Raji (cell line): ENCODE results near the gene PGS1.

Experiments
- POLR2A ChIP-seq: IDR thresholded peaks from 2 replicates; pipeline ENCODE4 v1.6.1; 2011; ENCODE audit warnings: low read depth, low read length, control low read depth; ENCODE audit not compliant: insufficient read depth

PGS1 gene

DNA sequence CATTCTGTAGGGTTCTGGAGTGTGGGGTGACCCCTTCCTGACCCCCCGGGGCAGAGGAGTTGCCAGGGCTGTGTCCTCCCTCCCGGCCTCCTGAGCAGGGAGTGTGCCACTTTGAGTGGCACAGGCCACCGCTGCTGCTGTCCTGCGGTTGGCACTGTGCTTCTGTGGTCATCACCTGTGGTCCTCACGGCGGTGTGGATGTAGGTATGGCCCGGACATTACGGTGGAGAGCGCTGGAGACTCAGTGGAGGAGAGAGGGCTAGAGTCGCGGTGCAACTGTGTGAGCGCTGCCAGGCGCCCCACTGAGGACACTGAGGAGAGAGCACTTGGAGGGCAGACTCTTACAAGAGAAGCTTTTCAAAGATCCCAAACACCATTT is 39.1 kb downstream of the PGS1 start:
- no peak for TF ChIP-seq POLR2A

DNA sequence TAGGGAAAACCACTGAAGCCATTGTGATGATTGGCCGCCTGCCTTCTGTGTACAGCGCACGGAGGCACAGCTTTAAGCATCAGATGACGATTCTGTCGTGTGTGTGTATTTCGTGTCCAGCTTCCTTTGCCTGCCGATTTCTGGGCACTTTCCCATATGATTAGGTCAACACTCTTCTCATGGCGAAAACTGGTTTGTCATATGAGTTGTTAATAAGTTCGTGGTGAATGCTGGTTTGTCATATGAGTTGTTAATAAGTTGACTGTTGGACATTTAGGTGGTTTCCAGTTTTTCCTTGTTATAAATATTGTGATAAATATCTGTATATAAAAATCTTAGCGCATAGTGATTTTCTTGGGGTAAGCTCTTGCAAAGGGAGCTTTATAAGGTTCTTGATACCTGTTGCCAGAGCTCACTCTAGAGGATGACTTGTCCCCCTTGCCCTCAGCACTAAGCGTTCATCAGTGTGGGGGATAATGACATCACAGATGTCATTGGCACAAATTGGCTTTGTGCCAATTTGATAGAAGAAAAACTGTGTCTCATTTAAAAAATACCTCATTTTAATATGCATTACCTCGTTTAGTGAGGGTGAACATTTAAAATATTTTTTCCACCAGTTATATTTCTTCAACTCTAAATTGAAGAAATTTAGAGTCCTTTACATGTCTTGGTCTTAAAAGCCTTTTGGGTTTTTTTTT is 40.0 kb downstream of the PGS1 start:
- no peak for TF ChIP-seq POLR2A

DNA sequence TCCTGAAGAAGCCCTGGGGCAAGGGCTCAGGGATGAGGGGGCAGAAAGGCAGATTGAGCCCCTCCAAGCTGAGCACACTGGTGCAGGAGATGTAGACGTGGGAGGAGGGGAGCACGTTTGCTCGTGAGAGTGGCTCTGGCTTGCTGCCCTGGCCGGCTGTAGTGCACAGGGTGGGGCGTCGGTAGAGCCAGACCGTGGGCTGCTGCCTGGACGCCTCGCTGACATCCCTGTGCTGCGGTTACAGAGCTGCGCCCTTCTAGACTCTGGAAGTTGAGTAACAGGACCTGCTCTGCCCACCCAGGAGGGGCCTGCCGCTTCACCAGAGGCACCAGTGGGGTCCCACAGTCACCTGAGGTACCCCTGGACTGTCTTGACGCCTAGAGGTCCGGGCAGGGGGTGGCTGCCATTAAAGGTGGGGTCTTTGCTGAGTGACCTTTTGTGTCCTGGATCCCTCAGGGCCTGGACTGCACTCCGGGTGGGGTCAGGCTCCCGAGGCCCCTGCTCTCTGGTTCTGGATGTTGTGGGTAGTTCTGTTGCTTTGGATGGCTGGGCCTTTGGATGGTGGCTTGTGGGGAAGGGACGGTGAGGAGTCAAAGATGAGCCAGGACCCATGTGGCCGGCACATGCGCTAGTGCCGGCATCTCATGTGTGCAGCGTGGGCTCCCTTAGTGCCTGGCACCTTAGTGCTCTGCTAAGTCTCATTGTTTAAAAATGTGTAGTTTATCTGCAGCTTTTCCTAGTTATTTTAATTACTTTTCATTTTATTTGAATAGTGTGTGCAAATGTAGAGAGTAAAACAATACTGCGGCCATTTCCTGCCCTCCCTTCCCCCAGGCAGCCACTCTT is 41.7 kb downstream of the PGS1 start:
- no peak for TF ChIP-seq POLR2A

DNA sequence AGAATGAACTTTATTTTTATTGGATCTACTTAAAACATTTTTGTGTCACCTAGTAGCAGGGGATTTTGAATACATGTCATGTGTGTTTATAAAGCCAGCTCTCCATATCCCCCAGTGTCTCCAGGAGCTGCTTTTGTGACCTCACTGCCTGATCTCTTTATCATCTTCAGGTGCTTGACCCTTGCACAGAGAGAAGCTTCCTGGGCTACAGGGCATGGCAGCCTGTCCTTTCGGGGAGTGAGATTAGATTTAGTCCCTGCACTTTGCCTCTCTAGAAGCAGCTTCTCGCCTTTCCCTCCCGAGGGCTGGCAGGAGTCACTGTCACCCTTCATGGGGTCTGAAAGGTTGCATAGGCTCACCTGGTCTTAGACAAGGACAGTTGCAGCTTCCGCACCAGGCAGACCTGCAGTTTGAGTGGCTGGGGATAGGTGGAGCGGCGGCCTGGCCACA is 42.7 kb downstream of the PGS1 start:
- TF ChIP-seq POLR2A, result no peak

DNA sequence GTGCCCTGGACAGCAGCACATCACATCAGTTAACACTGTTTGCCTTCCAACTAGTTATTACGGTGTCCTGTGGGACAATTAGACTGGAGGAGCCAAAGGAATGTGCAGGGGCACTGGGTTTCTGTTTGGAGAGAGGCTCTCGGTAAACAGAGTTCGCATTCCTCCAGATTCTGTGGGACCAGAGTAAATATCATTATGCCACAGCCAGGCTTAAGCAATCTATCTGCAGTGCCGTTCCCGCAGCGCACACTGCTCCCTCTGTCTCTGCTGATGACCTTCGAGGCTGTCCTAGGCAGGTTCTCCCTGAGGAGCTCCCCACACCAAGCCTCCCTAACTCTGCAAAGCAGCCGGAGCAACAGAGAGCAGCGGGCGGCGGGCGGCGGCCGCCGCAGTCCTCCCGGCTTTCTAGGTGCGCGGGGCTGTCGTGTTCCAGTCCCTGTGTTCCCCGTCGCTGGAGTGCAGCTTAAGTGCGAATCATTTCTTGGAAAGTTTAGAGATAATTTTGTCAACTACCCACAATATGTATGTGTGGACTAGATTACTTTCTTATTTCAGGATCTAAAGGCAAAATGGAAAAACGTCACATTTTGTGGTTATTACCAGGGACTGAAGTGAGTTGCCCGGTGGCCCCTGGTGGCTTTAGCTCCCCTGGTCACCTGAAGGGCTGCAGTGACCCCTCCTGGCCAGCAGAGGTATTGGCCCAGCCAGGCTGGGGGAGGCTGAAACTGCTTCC is 43.3 kb downstream of the PGS1 start:
- no peak for TF ChIP-seq POLR2A

DNA sequence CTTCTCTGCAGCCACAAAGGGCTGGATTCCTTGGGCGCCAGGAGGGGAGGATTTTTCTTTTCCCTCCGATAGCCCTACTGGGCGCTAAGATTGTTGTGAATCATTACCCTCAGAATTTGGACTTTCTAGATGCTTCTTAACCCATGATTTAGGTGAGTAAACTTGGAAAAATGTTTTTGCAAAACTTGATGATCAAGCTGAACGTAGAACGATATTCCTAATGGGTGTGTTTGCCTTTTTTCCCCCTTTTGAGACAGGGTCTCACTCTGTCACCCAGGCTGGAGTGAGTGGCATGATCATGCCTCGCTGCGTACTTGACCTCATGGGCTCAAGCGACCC is 43.8 kb downstream of the PGS1 start:
- no peak for TF ChIP-seq POLR2A

DNA sequence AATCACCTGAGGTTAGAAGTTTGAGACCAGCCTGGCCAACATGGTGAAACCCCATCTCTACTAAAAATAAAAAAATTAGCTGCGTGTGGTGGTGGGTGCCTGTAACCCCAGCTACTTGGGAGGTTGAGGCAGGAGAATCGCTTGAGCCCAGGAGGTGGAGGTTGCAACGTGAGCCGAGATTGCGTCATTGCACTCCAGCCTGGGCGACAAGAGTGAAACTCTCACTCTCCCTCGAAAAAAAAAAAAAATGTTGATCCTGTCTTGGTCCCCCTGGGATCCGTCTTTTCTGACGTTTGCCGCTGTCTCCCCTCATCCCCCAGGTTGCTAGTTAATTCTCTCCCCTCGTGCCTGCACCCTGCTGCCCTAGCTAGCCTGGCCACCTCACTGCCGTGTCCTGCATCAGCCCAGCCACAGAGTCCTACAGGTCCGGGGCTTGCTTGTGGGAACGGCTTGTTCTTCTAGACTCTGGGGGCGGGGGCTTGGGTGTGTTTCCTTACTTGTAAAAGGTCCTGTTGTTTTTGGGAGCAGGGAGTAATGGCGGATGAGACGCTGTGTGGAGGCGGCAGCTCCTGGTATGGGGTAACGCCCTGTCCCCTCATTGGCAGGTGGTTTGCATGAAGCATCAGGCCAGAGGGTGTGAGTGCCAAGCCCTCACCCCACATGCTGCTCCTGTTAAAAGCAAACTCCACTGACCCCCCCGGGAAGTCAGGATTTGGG is 44.6 kb downstream of the PGS1 start:
- TF ChIP-seq POLR2A, result no peak

DNA sequence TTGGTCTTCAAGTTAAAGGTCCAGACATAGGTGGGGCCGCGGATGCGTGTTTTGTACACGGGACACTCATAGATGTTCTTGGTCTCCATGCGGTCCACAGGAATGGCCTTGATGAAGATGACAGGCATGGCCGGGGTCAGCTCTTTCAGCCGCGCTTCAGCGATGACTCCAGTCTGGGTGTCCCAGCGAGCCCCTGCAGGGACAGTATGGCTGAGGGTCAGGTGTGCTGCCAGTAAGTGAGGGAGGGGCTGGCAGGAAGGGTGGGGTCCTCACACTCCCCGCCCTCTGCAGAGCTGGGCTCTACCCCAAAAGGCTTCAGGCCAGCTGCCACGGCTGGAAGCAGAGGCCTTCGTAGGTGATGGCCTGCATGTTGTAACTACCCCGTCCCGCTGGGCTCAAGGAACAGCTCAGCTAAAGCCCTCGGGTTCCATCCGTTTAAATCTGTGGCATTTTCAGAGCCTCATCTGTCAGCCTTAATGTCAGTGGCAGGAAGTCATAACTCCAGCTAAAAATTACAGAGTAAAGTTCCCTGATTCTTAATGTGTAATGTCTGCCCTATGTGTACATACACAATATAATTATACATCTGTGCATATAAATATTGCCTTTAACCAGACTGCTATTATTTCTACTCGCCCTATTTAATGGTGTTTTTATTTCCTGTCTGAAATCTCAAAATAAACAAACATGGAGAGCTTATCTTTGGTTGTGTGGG is 45.7 kb downstream of the PGS1 start:
- TF ChIP-seq POLR2A, result no peak

DNA sequence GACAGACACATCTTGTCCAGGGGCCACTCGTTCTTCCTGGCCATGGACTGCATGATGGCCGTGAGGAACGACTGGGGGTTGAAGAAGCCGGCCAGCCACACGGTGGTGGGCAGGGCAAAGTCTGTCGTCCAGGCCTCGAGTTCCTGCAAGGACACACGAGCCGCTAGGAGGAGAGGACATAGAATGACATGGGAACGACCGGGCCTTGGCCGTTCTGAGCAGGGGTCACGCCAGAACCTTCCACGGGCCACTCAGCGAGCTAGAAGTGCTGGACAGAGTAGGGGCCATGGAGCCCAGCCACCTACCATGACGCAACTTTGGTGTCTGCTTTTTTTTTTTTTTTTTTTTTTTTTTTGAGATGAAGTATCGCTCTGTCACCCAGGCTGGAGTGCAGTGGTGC is 47.0 kb downstream of the PGS1 start:
- no peak for TF ChIP-seq POLR2A

DNA sequence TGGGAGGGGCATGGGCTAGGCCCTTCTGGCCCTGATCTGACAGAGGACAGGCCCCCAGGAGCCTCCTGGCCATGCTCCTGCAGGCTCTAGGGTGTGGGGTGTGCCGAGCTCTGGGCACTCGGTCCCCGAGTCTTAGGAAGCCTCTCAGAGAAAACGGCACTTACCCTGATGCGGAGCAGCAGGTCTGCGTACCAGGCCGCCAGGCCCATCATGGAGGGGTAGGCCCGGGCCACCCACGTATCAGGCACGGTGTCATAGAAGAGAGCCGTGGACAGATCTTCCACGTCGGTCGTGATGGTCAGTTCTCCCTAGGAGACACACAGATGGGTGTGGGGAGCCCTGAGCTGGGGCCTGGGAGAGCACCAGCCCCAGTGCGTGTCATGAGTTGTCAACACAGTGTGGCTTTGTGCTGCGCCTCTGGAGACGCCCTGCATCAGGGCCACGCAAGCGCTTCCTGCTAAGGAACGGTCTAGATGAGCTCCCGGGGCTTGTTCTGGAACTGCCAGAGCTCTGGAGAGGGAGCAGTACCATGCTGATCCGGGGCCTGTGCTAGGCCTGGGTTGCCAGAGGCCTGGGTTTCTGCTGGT is 47.9 kb downstream of the PGS1 start:
- no peak for TF ChIP-seq POLR2A

DNA sequence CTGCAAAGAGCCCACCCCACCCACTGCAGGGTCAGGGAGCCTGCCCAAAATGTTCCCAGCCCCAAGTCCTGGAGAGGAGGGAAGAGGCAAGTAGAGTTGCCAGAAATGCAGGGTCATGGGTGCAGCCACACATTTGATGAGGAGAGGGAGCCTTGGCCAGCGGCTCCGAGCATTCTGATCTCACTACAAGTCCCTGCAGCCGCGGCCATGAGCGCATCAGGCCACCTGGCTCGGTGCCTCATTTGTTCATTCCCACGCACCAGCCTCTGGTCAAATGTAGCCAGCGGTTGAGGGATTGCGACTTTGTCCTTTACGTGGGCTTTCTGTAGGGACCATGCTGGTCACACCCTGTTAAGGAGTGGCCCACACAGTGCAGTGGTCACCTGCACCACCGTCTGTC is 48.7 kb downstream of the PGS1 start:
- no peak for TF ChIP-seq POLR2A

DNA sequence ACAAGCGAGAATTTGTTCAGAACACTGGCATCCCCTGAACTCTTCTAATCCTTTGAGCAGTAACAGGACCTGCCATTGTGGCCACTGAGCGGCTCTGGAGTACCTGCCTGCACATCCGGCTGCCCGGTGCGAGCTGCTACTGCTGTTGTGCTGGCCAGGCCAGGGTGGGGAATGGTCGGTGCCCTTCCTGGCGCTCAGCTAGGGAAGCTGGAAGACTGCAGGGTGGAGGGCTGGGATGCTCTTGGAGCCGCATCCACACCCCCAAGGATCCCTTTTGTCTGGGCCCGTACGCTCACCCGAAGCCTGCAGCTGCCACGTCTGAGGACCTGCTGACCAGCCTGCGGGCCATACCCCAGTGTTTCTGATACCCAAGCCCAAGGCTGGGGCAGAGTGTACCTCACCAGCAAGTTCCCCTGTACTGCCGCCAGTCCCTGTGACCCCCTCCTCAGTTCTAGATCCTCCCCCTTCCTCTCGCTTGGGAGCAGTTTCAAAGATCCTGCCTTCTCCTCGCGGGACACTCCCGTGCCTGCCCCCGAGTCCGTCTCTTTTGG is 49.7 kb downstream of the PGS1 start:
- no peak for TF ChIP-seq POLR2A

DNA sequence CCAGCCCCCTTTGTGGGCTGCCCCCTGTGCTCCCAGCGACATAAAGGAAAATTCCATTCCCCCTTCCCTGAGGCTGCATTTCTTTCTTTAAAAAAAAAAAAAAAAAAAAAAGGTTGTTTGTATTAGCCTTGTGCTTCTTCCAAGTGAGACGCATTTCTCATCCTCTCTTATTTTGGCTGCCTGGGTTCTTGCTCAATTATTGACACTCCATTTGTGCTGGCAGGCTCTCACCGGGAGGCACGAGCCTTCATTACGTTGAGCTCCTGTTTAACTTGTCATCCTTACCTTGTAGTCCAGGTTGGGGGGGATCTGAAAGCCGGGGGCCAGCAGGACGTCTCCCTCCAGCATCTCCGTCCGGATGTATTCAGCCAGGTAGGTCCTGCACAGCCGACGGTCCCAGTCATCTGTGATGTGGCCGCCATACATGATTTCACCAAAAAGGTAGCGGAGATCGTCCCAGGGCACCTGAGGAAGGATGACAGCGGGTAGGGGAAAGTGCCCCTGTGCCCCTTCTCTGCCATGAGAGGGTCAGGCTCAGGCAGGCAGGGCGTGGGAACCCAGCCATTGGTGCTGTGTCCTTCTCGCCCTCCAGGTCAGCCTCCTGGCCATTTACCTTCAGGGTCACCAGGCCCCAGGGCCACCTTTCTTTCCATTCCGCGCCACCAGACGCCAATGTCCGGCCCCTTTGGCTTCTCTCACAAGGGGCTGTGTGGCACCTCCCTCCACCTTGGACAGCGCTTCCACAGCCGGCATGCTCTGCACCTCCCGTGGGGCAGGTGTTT is 50.6 kb downstream of the PGS1 start:
- TF ChIP-seq POLR2A, result no peak
